ENCODE results near the gene OSGIN1. TPM values are rescaled to one million over a fixed set of nuclear protein-coding genes. Genes with fewer than 3 reads are reported as not detected.

The OSGIN1 gene
- total and polyA plus RNA-seq, 2 donors (not counting 1 experiment from before 2014, with no cell fraction given) = 0.85 to 1.8 TPM

Other genes starting within 250 kb of the OSGIN1 start
- 39.6 and 45.4 TPM in 2 replicates for gene HSBP1, start 145.3 kb upstream of the OSGIN1 start, total RNA-seq
- gene HSBP1, start 145.3 kb upstream of the OSGIN1 start, polyA plus RNA-seq = 4.1 and 4.8 TPM in 2 replicates
- 16.8 and 17.1 TPM in 2 replicates for gene MLYCD, start 54.1 kb upstream of the OSGIN1 start, total RNA-seq
- 2.3 and 2.7 TPM in 2 replicates for gene MLYCD, start 54.1 kb upstream of the OSGIN1 start, polyA plus RNA-seq
- not detected in 2 replicates for gene NECAB2, start 15.0 kb downstream of the OSGIN1 start, total RNA-seq
- gene NECAB2, start 15.0 kb downstream of the OSGIN1 start, polyA plus RNA-seq = not detected in 2 replicates
- gene SLC38A8, start 89.6 kb downstream of the OSGIN1 start, total RNA-seq = not detected in 2 replicates
- gene SLC38A8, start 89.6 kb downstream of the OSGIN1 start, polyA plus RNA-seq = not detected in 2 replicates
- gene MBTPS1, start 163.7 kb downstream of the OSGIN1 start, total RNA-seq = 119 and 120 TPM in 2 replicates
- gene MBTPS1, start 163.7 kb downstream of the OSGIN1 start, polyA plus RNA-seq = 85.9 and 105 TPM in 2 replicates
- gene HSDL1, start 191.9 kb downstream of the OSGIN1 start, total RNA-seq = 30.8 and 40.2 TPM in 2 replicates
- gene HSDL1, start 191.9 kb downstream of the OSGIN1 start, polyA plus RNA-seq = 12.4 and 16.4 TPM in 2 replicates
- gene DNAAF1, start 192.1 kb downstream of the OSGIN1 start, total RNA-seq = 0.29 and 0.30 TPM in 2 replicates
- gene DNAAF1, start 192.1 kb downstream of the OSGIN1 start, polyA plus RNA-seq = 0.13 and 0.24 TPM in 2 replicates
- 110 and 115 TPM in 2 replicates for gene TAF1C, start 233.8 kb downstream of the OSGIN1 start, total RNA-seq
- 125 and 177 TPM in 2 replicates for gene TAF1C, start 233.8 kb downstream of the OSGIN1 start, polyA plus RNA-seq
- gene ADAD2, start 237.9 kb downstream of the OSGIN1 start, total RNA-seq = 0.29 TPM in 1 of 2 replicates, not detected in the other
- gene ADAD2, start 237.9 kb downstream of the OSGIN1 start, polyA plus RNA-seq = 0.06 and 0.14 TPM in 2 replicates

Data from B cell (primary cell).